Spleen (tissue), 11 donors: ENCODE measurements around the gene EXOC6B. TPM values are rescaled to one million over a fixed set of nuclear protein-coding genes. Genes with fewer than 3 reads are reported as not detected.

Experiments
- DNase-seq: peaks from one replicate; pipeline ENCODE4 v3.0.0-alpha.2; 2020
- H3K27ac ChIP-seq, 8 donors: fragments of 200-600 bp; sonication (generic) in 7 of 8; 1 replicate in 4 of 8; 2 replicates in 4 of 8; pipeline versions ENCODE4 v1.5.0 to v1.8.0; 2016 to 2021; ENCODE audit warnings: inconsistent platforms in 4 of 8, mild to moderate bottlenecking in 4 of 8, moderate library complexity in 1 of 8
- H3K27me3 ChIP-seq, 7 donors: fragments of 200-600 bp; sonication (generic) in 6 of 7; replicated peaks in 1 of 7; 1 replicate in 4 of 7; 2 replicates in 3 of 7; pipeline versions ENCODE4 v1.5.0 to v1.8.0; 2016 to 2021; ENCODE audit warnings: inconsistent platforms in 3 of 7, mild to moderate bottlenecking in 1 of 7
- H3K36me3 ChIP-seq, 6 donors: fragments of 200-600 bp; sonication (generic) in 5 of 6; 1 replicate in 4 of 6; 2 replicates in 2 of 6; pipeline versions ENCODE4 v1.5.0 to v1.8.0; 2016 to 2021; ENCODE audit warnings: inconsistent platforms in 2 of 6
- H3K4me1 ChIP-seq, 6 donors: fragments of 200-600 bp; sonication (generic) in 5 of 6; 1 replicate in 3 of 6; 2 replicates in 3 of 6; pipeline versions ENCODE4 v1.5.0 to v1.8.0; 2016 to 2021; ENCODE audit warnings: inconsistent platforms in 3 of 6
- H3K4me3 ChIP-seq, 8 donors: fragments of 200-600 bp; sonication (generic) in 7 of 8; 1 replicate in 4 of 8; 2 replicates in 4 of 8; pipeline versions ENCODE4 v1.5.0 to v1.8.0; 2016 to 2021; ENCODE audit warnings: inconsistent platforms in 4 of 8, mild to moderate bottlenecking in 4 of 8, moderate library complexity in 2 of 8
- H3K9me3 ChIP-seq, 8 donors: fragments of 200-600 bp; sonication (generic) in 7 of 8; 1 replicate in 4 of 8; 2 replicates in 4 of 8; pipeline versions ENCODE4 v1.5.0 to v1.8.0; 2016 to 2021; ENCODE audit warnings: inconsistent platforms in 4 of 8
- CTCF ChIP-seq, 11 experiments: fragments of 200-600 bp in 7 of 11; fragments of 450-650 bp in 4 of 11; sonication (generic) in 4 of 11; IDR thresholded peaks in 8 of 11; conservative IDR thresholded peaks in 3 of 11; 1 replicate in 7 of 11; 2 replicates in 4 of 11; pipeline versions ENCODE4 v1.4.0 to v1.8.0; 2016 to 2021; ENCODE audit warnings: antibody characterized with exemption in 11 of 11, inconsistent platforms in 4 of 11, mild to moderate bottlenecking in 1 of 11
- POLR2A ChIP-seq, 3 donors: fragments of 450-650 bp; IDR thresholded peaks; one replicate each; pipeline ENCODE4 v1.5.1; 2017; ENCODE audit warnings: antibody characterized with exemption in 3 of 3, mild to moderate bottlenecking in 1 of 3
- POLR2AphosphoS5 ChIP-seq, 3 donors: sonication (generic); formaldehyde crosslinking; IDR thresholded peaks; one replicate each; pipeline ENCODE4 v1.5.1; 2017; ENCODE audit warnings: antibody characterized with exemption in 3 of 3
- WGBS, 5 donors: extraction: QIAGEN DNeasy Blood & Tissue Kit in 3 of 5; methylation state at CpG; one replicate each; pipeline versions ENCODE4 v1.1.5 to v1.1.7; 2013 to 2018; 5-methylcytosine and 5-hydroxymethylcytosine counted together
- intact Hi-C: fragments of 100-400 bp; cut with DNase I; formaldehyde crosslinking; loops from one replicate; pipeline ENCODE4 v1.15.0; 2023; ENCODE audit warnings: low total_unique reads
- polyA plus RNA-seq, 3 donors: library from polyadenylated mRNA; stranded (reverse); fragments of 200-250 nt; gene quantifications; one replicate each; pipeline ENCODE4 v1.2.1, GENCODE V29; 2013
- total RNA-seq, 7 donors: library from RNA; depleted of rRNA in 3 of 7; stranded (reverse); fragments of >200 nt in 3 of 7; fragmentation: NEBNext Ultra II Directional in 4 of 7; extraction: Animal tissue kit (Norgen Biotek cat#: 25700) in 4 of 7; gene quantifications; one replicate each; pipeline versions ENCODE4 v1.1.0 to v1.2.1, GENCODE V29; 2016 to 2021
- donor health status: healthy with polysubstance abuse.
- donor health status: DM: no; HTN: no; CAD: no; lungs with moderate emphysema.
- donor health status: DM: no; HTN: no; CAD: no.
- donor health status: Bipolar disorder and iron deficiency.
- donor health status: healthy.
- donor health status: DM: no; HTN: no; CAD: no.
- donor health status: DM: yes; HTN: yes; CAD: no.

Gene EXOC6B
- total and polyA plus RNA-seq, 10 donors, result 1.0 to 27.9 (median 18.0) TPM

DNA sequence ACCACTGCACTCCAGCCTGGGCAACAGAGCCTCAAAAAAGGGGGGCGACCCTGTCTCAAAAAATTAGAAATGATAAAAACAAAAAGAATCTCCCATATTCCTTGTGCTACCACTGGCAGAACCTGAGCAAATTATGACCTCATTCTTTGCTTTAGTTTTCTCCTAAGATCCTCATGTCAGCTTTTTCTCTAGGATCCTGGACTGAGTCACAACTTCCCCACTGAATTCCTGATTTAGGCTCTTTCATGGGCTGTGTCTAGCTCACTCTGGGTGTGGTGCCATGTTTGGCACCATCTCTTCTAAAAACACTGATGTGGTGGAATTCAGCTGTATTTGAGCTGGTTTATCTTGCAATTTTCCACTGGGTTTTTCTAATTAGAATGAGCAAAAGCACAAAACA is 37.1 kb downstream of the EXOC6B start:
- Histone ChIP-seq H3K9me3 (no peaks in the 10 kb centered on the region), H3K27ac (no peak overlapping the region), H3K4me3 (no peak overlapping the region), H3K4me1 (no peaks in the 10 kb centered on the region), H3K27me3 (no peaks in the 10 kb centered on the region), H3K36me3 (no peaks in the 10 kb centered on the region)
- TF ChIP-seq POLR2AphosphoS5 (IDR thresholded peaks at IDR 0.05) (no peak), POLR2A (IDR thresholded peaks at IDR 0.05) (no peak), CTCF (IDR thresholded peaks at IDR 0.05 in 8 of 11, conservative IDR thresholded peaks at IDR 0.05 in 3 of 11) (no peak)
- no peak for DNase-seq
- 89 to 100% (median 97%) methylated on average over 1 of the region's 1 CpG for WGBS, 5 donors
- intact Hi-C loops, result no loop called here

DNA sequence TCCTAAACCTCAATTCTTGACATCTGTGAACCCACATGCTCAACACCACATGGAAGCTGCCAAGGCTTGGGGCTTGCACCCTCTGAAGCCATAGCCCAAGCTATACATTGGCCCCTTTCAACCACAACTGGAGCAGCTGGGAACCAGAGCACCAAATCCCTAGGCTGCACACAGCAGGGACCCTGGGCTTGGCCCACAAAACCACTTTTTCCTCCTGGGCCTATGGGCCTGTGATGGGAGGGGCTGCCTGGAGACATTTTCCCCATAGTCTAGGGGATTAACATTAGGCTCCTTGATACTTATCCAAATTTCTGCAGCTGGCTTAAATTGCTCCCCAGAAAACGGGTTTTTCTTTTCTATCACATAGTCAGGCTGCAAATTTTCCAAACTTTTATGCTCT is 40.3 kb downstream of the EXOC6B start:
- WGBS, 5 donors, result 69 to 88% (median 80%) methylated on average over 1 of the region's 1 CpG
- no peak for TF ChIP-seq POLR2AphosphoS5 (IDR thresholded peaks at IDR 0.05)
- no peak for TF ChIP-seq POLR2A (IDR thresholded peaks at IDR 0.05)
- TF ChIP-seq CTCF (IDR thresholded peaks at IDR 0.05 in 8 of 11, conservative IDR thresholded peaks at IDR 0.05 in 3 of 11), result no peak
- DNase-seq, result no peak
- no peak overlapping the region for H3K27ac ChIP-seq
- no peaks in the 10 kb centered on the region for H3K9me3 ChIP-seq
- no peaks in the 10 kb centered on the region for H3K36me3 ChIP-seq
- H3K4me1 ChIP-seq, result peaks cover 0 to 3% (median 0%) of the 10 kb centered on the region in 6 donors
- no peaks in the 10 kb centered on the region for H3K27me3 ChIP-seq
- no peak overlapping the region for H3K4me3 ChIP-seq
- intact Hi-C loops, result no loop called here

GRCh38 chr2:72782520-72782919 is 43.3 kb downstream of the EXOC6B start:
- Histone ChIP-seq H3K4me1 (peaks cover 0 to 7% (median 0%) of the 10 kb centered on the region in 6 donors), H3K27me3 (no peaks in the 10 kb centered on the region), H3K4me3 (no peak overlapping the region), H3K27ac (no peak overlapping the region), H3K9me3 (peaks cover 0 to 3% (median 0%) of the 10 kb centered on the region in 8 donors), H3K36me3 (no peaks in the 10 kb centered on the region)
- intact Hi-C loops, result no loop called here
- TF ChIP-seq POLR2A (IDR thresholded peaks at IDR 0.05), result no peak
- TF ChIP-seq POLR2AphosphoS5 (IDR thresholded peaks at IDR 0.05), result no peak
- TF ChIP-seq CTCF (IDR thresholded peaks at IDR 0.05 in 8 of 11, conservative IDR thresholded peaks at IDR 0.05 in 3 of 11), result no peak
- WGBS, 5 donors, result 87 to 93% (median 91%) methylated on average over 3 of the region's 3 CpGs
- DNase-seq, result no peak

DNA sequence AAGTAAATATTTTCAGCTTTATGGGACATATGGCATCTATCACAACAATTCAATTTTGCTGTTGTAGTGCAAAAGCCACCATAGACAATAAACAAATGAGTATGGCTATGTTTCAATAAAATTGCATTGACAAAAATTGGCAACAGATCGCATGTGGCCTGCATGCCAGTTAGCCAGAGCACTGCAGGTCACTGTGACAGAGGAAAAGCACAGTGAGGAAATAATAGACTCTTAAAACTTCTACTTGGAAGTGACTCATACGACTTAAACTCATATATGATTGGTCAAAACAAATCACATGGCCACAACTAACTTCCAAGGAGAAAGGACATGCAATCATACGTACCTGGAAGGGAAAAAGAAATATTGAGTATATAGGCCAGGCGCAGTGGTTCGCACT is 44.4 kb downstream of the EXOC6B start:
- no peak for TF ChIP-seq POLR2A (IDR thresholded peaks at IDR 0.05)
- no peak for TF ChIP-seq POLR2AphosphoS5 (IDR thresholded peaks at IDR 0.05)
- TF ChIP-seq CTCF (IDR thresholded peaks at IDR 0.05 in 8 of 11, conservative IDR thresholded peaks at IDR 0.05 in 3 of 11), result no peak
- no peak for DNase-seq
- Histone ChIP-seq H3K36me3 (no peaks in the 10 kb centered on the region), H3K27me3 (no peaks in the 10 kb centered on the region), H3K27ac (no peak overlapping the region), H3K4me1 (peaks cover 0 to 7% (median 0%) of the 10 kb centered on the region in 6 donors), H3K9me3 (peaks cover 0 to 3% (median 0%) of the 10 kb centered on the region in 8 donors), H3K4me3 (no peak overlapping the region)
- 73 to 85% (median 81%) methylated on average over 5 of the region's 5 CpGs for WGBS, 5 donors
- intact Hi-C loops, result no loop called here
